ENCODE data around the gene FBXL17.
"Not testable (repeated sequence)": the region's sequence is repeated elsewhere in the genome, so short reads cannot be mapped to it uniquely, and the experiment has no call there.

FBXL17 gene

GRCh38 chr5:108417166-108417670, 35.3 kb upstream of the FBXL17 start:
- H3K4me3 ChIP-seq (ENCODE audit: low read depth, low read length) = no peak overlapping the region
- TF ChIP-seq CTCF (IDR thresholded peaks at IDR 0.05; ENCODE audit: low read depth, low read length, missing control alignments) = no peak
- no peak for DNase-seq (ENCODE audit: low read depth)

DNA sequence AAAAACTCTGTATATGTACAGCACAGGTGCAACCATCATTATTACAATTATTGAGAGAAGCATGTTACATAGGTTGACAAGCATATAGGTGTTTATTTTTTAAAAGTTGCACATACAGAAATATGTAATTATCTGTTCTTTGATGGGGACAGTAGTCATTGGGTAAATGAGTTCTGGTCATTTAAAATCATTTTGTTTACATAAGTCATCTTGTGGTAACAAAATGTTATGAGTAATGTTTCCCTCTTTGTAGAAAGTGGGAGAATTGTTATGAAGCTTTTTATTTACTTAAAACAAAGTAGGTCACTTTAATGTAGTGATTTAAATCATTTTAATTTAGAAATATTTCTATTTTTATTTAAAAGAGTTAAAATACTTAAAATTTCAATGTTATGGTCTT, 33.8 kb upstream of the FBXL17 start:
- no peak for DNase-seq (ENCODE audit: low read depth)
- TF ChIP-seq CTCF (IDR thresholded peaks at IDR 0.05; ENCODE audit: low read depth, low read length, missing control alignments) = no peak
- no peak overlapping the region for H3K4me3 ChIP-seq (ENCODE audit: low read depth, low read length)

- H3K4me3 ChIP-seq (ENCODE audit: low read depth, low read length) = no peak overlapping the region
- DNase-seq (ENCODE audit: low read depth) = no peak
- TF ChIP-seq CTCF (IDR thresholded peaks at IDR 0.05; ENCODE audit: low read depth, low read length, missing control alignments) = no peak
Observed at GRCh38 chr5:108409786-108410185, 27.9 kb upstream of the FBXL17 start.

DNA sequence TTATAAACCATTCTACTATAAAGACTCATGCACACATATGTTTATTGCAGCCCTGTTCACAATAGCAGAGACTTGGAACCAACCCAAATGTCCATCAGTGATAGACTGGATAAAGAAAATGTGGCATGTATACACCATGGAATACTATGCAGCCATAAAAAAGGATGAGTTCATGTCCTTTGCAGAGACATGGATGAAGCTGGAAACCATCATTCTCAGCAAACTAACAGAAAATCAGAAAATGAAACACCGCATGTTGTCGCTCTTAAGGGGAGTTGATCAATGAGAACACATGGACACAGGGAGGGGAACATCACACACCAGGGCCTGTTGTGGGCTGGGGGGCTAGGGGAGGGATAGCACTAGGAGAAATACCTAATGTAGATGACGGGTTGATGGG, 23.3 kb upstream of the FBXL17 start:
- not testable (repeated sequence) for DNase-seq (ENCODE audit: low read depth)

GRCh38 chr5:108398964-108399363, 17.1 kb upstream of the FBXL17 start:
- no peak for DNase-seq (ENCODE audit: low read depth)
- TF ChIP-seq CTCF (IDR thresholded peaks at IDR 0.05; ENCODE audit: low read depth, low read length, missing control alignments) = no peak
- H3K4me3 ChIP-seq (ENCODE audit: low read depth, low read length) = no peak overlapping the region

More for the DNA sequence above, 23.3 kb upstream of the FBXL17 start:
- H3K4me3 ChIP-seq (ENCODE audit: low read depth, low read length) = not testable (repeated sequence)

DNA sequence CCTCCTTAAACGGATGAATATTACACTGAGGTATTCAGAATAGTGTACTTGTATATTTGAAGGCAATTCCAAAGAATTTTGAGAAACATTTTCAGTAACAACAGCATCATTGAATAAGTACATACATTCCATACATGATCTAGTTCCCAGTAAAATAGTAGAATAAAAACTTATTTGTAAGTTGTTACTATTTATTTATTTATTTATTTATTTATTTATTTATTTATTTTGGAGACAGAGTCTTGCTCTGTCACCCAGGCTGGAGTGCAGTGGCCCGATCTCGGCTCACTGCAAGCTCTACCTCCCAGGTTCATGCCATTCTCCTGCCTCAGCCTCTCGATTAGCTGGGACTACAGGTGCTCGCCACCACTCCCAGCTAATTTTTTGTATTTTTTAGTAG, 14.9 kb upstream of the FBXL17 start:
- H3K4me3 ChIP-seq (ENCODE audit: low read depth, low read length); DNase-seq (ENCODE audit: low read depth): not testable (repeated sequence)

DNA sequence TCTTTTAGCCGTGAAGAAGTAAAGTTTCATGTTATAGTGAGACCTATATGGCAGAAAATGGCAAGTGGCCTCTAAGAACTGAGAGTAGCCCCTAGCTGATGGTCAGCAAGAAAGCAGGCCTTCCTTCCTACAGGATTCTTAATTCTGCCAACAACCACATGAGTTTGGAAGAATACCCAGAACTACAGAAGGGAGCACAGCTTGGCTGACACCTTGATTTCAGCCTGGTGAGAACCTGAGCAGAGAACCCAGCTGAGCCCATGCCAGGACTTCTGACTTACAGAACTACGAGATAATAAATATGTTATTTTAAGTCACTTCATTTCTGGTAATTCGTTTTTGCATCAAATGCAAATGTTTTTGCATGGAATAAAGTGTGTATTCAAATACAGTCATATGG, 5.9 kb upstream of the FBXL17 start:
- DNase-seq (ENCODE audit: low read depth) = no peak
- H3K4me3 ChIP-seq (ENCODE audit: low read depth, low read length) = no peak overlapping the region
- TF ChIP-seq CTCF (IDR thresholded peaks at IDR 0.05; ENCODE audit: low read depth, low read length, missing control alignments) = no peak

- H3K4me3 ChIP-seq (ENCODE audit: low read depth, low read length) = no peak overlapping the region
- DNase-seq (ENCODE audit: low read depth) = no peak
- TF ChIP-seq CTCF (IDR thresholded peaks at IDR 0.05; ENCODE audit: low read depth, low read length, missing control alignments) = no peak
Observed at GRCh38 chr5:108386345-108387061, 4.6 kb upstream of the FBXL17 start.

Data from GM12864 (cell line).